ENCODE data around the gene SH3BGR.

Gene SH3BGR

DNA sequence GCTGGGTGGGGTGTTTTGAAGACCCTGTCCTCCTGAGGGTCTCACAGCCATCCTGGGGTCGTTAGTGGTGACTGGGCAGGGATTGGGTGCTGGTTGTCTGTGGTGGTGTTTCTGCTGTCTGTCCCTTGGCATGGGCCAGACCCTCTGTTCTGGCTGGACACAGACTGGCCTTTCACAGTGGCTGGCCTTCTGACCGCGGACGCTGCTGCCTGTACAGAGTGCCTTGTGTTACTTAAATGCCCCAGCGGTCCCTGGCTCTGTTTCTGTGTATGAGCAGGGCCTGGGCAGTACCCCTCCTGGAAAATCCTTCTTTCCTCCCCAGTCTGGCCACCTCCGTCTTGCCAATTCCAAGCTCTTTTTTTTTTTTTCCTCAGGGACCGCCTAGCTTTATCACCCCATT lies 50.9 kb downstream of the SH3BGR start:
- DNase-seq (ENCODE audit: low spot score): no peak
- TF ChIP-seq, protein P1, sequence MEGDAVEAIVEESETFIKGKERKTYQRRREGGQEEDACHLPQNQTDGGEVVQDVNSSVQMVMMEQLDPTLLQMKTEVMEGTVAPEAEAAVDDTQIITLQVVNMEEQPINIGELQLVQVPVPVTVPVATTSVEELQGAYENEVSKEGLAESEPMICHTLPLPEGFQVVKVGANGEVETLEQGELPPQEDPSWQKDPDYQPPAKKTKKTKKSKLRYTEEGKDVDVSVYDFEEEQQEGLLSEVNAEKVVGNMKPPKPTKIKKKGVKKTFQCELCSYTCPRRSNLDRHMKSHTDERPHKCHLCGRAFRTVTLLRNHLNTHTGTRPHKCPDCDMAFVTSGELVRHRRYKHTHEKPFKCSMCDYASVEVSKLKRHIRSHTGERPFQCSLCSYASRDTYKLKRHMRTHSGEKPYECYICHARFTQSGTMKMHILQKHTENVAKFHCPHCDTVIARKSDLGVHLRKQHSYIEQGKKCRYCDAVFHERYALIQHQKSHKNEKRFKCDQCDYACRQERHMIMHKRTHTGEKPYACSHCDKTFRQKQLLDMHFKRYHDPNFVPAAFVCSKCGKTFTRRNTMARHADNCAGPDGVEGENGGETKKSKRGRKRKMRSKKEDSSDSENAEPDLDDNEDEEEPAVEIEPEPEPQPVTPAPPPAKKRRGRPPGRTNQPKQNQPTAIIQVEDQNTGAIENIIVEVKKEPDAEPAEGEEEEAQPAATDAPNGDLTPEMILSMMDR (conservative IDR thresholded peaks at IDR 0.05; ENCODE audit: low read depth): no peak
- CTCF ChIA-PET: interaction anchor here (0.7 to 0.9 kb wide), 2 partner anchors 16 to 1744 kb away, joined by 3 to 4 read pairs; no protein-coding TSS in a partner anchor
- no peak overlapping the region for H3K27ac ChIP-seq
- POLR2A ChIA-PET (ENCODE audit: low non-redundant PET): no interaction called here

DNA sequence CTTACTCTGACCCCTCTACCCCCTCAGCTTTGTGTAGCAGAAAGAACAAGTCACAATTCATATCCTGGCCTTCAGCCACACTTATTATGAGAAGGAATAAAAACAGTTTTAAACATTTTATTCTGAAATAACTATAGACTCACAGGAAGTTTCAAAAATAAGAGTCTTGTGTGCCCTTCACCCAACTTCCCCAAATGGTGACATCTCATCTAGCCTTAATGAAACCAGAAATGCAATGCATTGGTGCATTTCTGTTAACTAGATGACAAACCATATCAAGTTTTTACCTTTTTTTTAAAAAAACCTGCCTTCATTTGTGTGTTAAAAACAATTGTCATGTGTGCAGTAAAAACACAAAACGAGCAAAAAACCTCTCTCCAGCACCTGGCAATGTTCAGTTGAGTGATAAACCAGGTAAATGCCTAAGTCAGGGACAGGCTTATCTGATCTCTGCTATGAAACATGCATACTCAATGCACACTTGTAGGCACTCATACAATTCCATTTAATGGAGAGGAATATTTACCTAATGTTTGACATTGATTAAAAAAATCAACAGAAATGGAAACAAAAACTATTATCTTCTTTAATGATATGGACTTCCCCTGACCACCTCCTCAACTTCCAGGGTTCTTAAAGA lies 51.5 kb downstream of the SH3BGR start:
- TF ChIP-seq, protein P1 (conservative IDR thresholded peaks at IDR 0.05; ENCODE audit: low read depth): no peak
- DNase-seq (ENCODE audit: low spot score): no peak
- no peak overlapping the region for H3K27ac ChIP-seq
- CTCF ChIA-PET: interaction anchor here (0.9 kb wide), 1 partner anchor 15 kb away, joined by 3 read pairs; no protein-coding TSS in a partner anchor
- POLR2A ChIA-PET (ENCODE audit: low non-redundant PET): no interaction called here

GRCh38 chr21:39504230-39504629 lies 52.5 kb downstream of the SH3BGR start:
- CTCF ChIA-PET: no interaction called here
- POLR2A ChIA-PET (ENCODE audit: low non-redundant PET): no interaction called here
- DNase-seq (ENCODE audit: low spot score): no peak
- TF ChIP-seq, protein P1 (conservative IDR thresholded peaks at IDR 0.05; ENCODE audit: low read depth): no peak
- H3K27ac ChIP-seq: no peak overlapping the region

- ChIA-PET POLR2A (ENCODE audit: low non-redundant PET) (no interaction called here), CTCF (interaction anchor here (0.6 to 0.7 kb wide), 2 partner anchors 13 to 610 kb away, joined by 3 read pairs; no protein-coding TSS in a partner anchor)
- no peak for DNase-seq (ENCODE audit: low spot score)
- TF ChIP-seq, protein P1 (conservative IDR thresholded peaks at IDR 0.05; ENCODE audit: low read depth): no peak
- H3K27ac ChIP-seq: no peak overlapping the region
Observed at GRCh38 chr21:39510240-39510639, 58.5 kb downstream of the SH3BGR start.

DNA sequence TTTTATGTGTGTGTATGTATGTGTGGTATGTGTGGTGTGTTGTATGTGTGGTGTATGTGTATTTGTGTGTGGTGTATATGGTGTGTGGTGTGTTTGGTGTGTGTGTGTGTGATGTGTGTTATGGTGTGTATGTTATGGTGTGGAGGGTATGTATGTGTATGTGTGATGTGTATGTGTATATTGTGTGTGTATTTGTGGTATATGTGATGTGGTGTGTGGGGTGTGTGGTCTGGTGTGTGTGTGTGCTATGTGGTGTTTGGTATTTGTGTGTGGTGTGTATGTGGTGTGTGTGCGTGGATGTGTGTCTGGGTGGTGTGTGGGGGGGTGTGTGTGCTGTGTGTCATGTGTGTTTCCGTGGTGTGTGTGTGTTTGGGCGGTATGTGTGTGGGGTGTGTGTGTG lies 59.3 kb downstream of the SH3BGR start:
- TF ChIP-seq, protein P1 (conservative IDR thresholded peaks at IDR 0.05; ENCODE audit: low read depth): no peak
- ChIA-PET POLR2A (ENCODE audit: low non-redundant PET) (no interaction called here), CTCF (interaction anchor here (0.7 kb wide), 1 partner anchor 13 kb away, joined by 3 read pairs; no protein-coding TSS in a partner anchor)

DNA sequence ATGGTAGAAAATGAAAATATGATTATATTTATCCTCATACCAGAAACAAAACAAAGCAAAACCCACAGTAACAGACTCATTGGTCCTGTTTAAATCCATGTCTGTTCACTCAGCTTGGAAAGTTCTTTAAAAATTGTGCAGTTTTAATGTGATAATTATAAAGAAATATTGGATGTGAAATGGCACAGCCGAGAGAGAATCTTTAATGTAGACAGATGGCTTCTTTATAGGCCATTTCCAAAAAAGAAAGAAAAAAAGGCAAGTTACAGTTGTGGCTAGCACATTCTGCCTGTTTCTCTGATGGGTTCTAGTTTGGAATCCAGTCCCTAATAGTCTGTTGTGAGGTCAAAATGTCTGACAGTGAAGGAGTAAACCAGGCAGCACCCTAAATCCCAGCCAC lies 62.0 kb downstream of the SH3BGR start:
- no peak overlapping the region for H3K27ac ChIP-seq
- no peak for DNase-seq (ENCODE audit: low spot score)
- TF ChIP-seq, protein P1 (conservative IDR thresholded peaks at IDR 0.05; ENCODE audit: low read depth): no peak
- ChIA-PET POLR2A (ENCODE audit: low non-redundant PET) (no interaction called here), CTCF (interaction anchor here (0.6 kb wide), 1 partner anchor 24 kb away, joined by 3 read pairs; no protein-coding TSS in a partner anchor)

More for the DNA sequence above, 59.3 kb downstream of the SH3BGR start:
- DNase-seq (ENCODE audit: low spot score): no peak
- H3K27ac ChIP-seq: no peak overlapping the region
